OCI-LY7 (cell line): Measurements from ENCODE around the gene ZSWIM5. TPM values are rescaled to one million over a fixed set of nuclear protein-coding genes. Genes with fewer than 3 reads are reported as not detected.
"Not testable (repeated sequence)": the region's sequence is repeated elsewhere in the genome, so short reads cannot be mapped to it uniquely, and the experiment has no call there.

Source experiments
- BruUV-seq: library from RNA; stranded (reverse); fragments of 400-500 nt; replicated peaks from 2 replicates; lab custom pipeline; 2021; lab: Mats Ljungman, UMichigan
- CTCF ChIA-PET: fragments of 300-600 bp; sonication (Branson Sonifier 250); formaldehyde crosslinking; loops from one replicate; lab custom pipeline; 2022; ENCODE audit warnings: antibody characterized with exemption; ENCODE audit not compliant: unreplicated experiment; lab: Charles Lee
- POLR2A ChIA-PET: fragments of 300-600 bp; sonication (Branson Sonifier 250); formaldehyde crosslinking; loops from one replicate; lab custom pipeline; 2022; ENCODE audit warnings: antibody characterized with exemption; lab: Charles Lee
- DNase-seq: peaks from one replicate; pipeline ENCODE4 v3.0.0-alpha.2; 2015; ENCODE audit warnings: low spot score
- H2AFZ ChIP-seq: fragments of 200-600 bp; sonication (generic), shearing (Covaris generic); 2 replicates; pipeline ENCODE4 v1.6.1; 2014; ENCODE audit warnings: mild to moderate bottlenecking, antibody characterized with exemption, low read length, moderate library complexity
- H3K27ac ChIP-seq: fragments of 200-600 bp; sonication (generic); 2 replicates; pipeline ENCODE4 v1.5.1; 2014; ENCODE audit warnings: mixed run types, low read depth, mild to moderate bottlenecking, moderate library complexity, low read length, inconsistent platforms; ENCODE audit not compliant: poor library complexity, severe bottlenecking
- H3K36me3 ChIP-seq: fragments of 200-600 bp; sonication (generic); 2 replicates; pipeline ENCODE4 v1.6.1; 2014; ENCODE audit warnings: mild to moderate bottlenecking, antibody characterized with exemption, low read length, moderate library complexity, mixed read lengths; ENCODE audit not compliant: insufficient read depth
- H3K4me1 ChIP-seq: fragments of 200-600 bp; sonication (generic); 2 replicates; pipeline ENCODE4 v1.5.1; 2014; ENCODE audit warnings: mild to moderate bottlenecking, low read length; ENCODE audit not compliant: insufficient read depth, poor library complexity, severe bottlenecking
- H3K4me2 ChIP-seq: fragments of 200-600 bp; sonication (generic); 2 replicates; pipeline ENCODE4 v1.6.1; 2014; ENCODE audit warnings: mild to moderate bottlenecking, low read length
- H3K4me3 ChIP-seq: fragments of 200-600 bp; sonication (generic); 2 replicates; pipeline ENCODE4 v1.5.1; 2014; ENCODE audit warnings: mild to moderate bottlenecking, low read depth, low read length; ENCODE audit not compliant: poor library complexity, severe bottlenecking
- H3K79me2 ChIP-seq: fragments of 200-600 bp; sonication (generic); 2 replicates; pipeline ENCODE4 v1.6.1; 2016; ENCODE audit warnings: low read depth, mild to moderate bottlenecking, low read length, moderate library complexity, mixed read lengths; ENCODE audit not compliant: insufficient read depth
- H3K9me2 ChIP-seq: fragments of 200-600 bp; sonication (generic); 2 replicates; pipeline ENCODE4 v1.6.1; 2016; ENCODE audit warnings: mild to moderate bottlenecking, low read length, mixed read lengths; ENCODE audit not compliant: insufficient read depth
- H3K9me3 ChIP-seq: fragments of 200-600 bp; sonication (generic); 2 replicates; pipeline ENCODE4 v1.6.1; 2014; ENCODE audit warnings: mild to moderate bottlenecking, mixed run types, low read length, mixed read lengths
- H4K20me1 ChIP-seq: fragments of 200-600 bp; sonication (generic); 2 replicates; pipeline ENCODE4 v1.6.1; 2014; ENCODE audit warnings: mild to moderate bottlenecking, antibody characterized with exemption, low read length, moderate library complexity, mixed read lengths; ENCODE audit not compliant: insufficient read depth
- EZH2phosphoT487 ChIP-seq: fragments of 200-600 bp; sonication (generic); IDR thresholded peaks from 2 replicates; pipeline ENCODE4 v1.6.1; 2018; ENCODE audit warnings: low read depth, borderline replicate concordance, mild to moderate bottlenecking, mixed run types, antibody characterized with exemption, low read length, moderate library complexity, mixed read lengths
- intact Hi-C: fragments of 100-400 bp; cut with micrococcal nuclease; formaldehyde crosslinking; loops from one replicate; pipeline ENCODE4 v1.10.0; 2022; ENCODE audit not compliant: unreplicated experiment
- total RNA-seq, 2 experiments: library from RNA; depleted of rRNA in 1 of 2; stranded (reverse); fragments of >200 nt in 1 of 2; shearing (Covaris generic) in 1 of 2; gene quantifications; 2 replicates each; pipeline ENCODE4 v1.2.3, GENCODE V29; 2014 to 2022
- TF ChIP-seq, protein P1 (sequence below): fragments of 200-600 bp; sonication (generic); conservative IDR thresholded peaks from 2 replicates; pipeline ENCODE4 v1.5.1; 2014; ENCODE audit warnings: mild to moderate bottlenecking, antibody characterized with exemption, low read length, moderate library complexity, mixed read lengths

The ZSWIM5 gene
- total RNA-seq, 2 experiments from 2014 or later, result 0.28 to 0.42 TPM

DNA sequence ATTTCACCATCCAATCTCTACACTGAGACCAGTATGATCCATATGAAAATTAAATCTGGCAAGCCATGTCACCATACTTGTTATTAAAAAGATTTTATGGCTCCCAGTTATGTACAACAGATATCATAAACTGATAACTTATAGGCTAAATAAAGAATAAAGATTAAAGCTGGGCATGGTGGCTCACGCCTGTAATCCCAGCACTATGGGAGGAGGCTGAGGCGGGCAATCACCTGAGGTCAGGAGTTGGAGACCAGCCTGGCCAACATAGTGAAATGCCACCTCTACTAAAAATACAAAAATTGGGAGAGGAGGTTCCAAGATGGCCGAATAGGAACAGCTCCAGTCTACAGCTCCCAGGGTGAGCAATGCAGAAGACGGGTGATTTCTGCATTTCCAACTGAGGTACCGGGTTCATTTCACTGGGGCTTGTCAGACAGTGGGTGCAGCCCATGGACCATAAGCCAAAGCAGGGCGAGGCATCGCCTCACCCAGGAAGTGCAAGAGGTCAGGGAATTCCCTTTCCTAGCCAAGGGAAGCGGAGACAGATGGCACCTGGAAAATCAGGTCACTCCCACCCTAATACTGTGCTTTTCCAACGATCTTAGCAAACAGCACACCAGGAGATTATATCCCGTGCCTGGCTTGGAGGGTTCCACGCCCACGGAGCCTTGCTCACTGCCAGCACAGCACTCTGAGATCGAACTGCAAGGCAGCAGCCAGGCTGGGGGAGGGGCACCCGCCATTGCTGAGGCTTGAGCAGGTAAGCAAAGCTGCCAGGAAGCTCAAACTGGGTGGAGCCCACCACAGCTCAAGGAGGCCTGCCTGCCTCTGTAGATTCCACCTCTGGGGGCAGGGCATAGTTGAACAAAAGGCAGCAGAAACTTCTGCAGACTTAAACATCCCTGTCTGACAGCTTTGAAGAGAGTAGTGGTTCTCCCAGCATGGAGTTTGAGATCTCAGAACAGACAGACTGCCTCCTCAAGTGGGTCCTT, 44.1 kb downstream of the ZSWIM5 start:
- POLR2A ChIA-PET, result not testable (repeated sequence)

GRCh38 chr1:45155957-45156356, 50.4 kb downstream of the ZSWIM5 start:
- DNase-seq, result no peak
- Histone ChIP-seq H3K9me2 (no peaks in the 10 kb centered on the region), H3K9me3 (no peaks in the 10 kb centered on the region), H3K4me2 (no peak overlapping the region), H2AFZ (no peak overlapping the region), H3K4me3 (no peak overlapping the region), H4K20me1 (no peaks in the 10 kb centered on the region), H3K79me2 (no peaks in the 10 kb centered on the region), H3K4me1 (no peaks in the 10 kb centered on the region), H3K36me3 (no peaks in the 10 kb centered on the region), H3K27ac (no peak overlapping the region)
- ChIA-PET CTCF (no interaction called here), POLR2A (no interaction called here)
- BruUV-seq, result no TSS peak
- TF ChIP-seq EZH2phosphoT487, result no peak
- TF ChIP-seq, protein P1, sequence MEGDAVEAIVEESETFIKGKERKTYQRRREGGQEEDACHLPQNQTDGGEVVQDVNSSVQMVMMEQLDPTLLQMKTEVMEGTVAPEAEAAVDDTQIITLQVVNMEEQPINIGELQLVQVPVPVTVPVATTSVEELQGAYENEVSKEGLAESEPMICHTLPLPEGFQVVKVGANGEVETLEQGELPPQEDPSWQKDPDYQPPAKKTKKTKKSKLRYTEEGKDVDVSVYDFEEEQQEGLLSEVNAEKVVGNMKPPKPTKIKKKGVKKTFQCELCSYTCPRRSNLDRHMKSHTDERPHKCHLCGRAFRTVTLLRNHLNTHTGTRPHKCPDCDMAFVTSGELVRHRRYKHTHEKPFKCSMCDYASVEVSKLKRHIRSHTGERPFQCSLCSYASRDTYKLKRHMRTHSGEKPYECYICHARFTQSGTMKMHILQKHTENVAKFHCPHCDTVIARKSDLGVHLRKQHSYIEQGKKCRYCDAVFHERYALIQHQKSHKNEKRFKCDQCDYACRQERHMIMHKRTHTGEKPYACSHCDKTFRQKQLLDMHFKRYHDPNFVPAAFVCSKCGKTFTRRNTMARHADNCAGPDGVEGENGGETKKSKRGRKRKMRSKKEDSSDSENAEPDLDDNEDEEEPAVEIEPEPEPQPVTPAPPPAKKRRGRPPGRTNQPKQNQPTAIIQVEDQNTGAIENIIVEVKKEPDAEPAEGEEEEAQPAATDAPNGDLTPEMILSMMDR, result no peak
- intact Hi-C loops, result no loop called here

More for the DNA sequence above, 44.1 kb downstream of the ZSWIM5 start:
- H3K9me3 ChIP-seq, H2AFZ ChIP-seq, H3K4me3 ChIP-seq, H3K79me2 ChIP-seq, H4K20me1 ChIP-seq, CTCF ChIA-PET, H3K36me3 ChIP-seq, DNase-seq, H3K4me1 ChIP-seq, intact Hi-C loops, H3K4me2 ChIP-seq, H3K9me2 ChIP-seq, H3K27ac ChIP-seq, BruUV-seq: not testable (repeated sequence)

- H3K27ac ChIP-seq, result no peak overlapping the region
- H3K4me3 ChIP-seq, result no peak overlapping the region
- H3K79me2 ChIP-seq, result no peaks in the 10 kb centered on the region
- no peaks in the 10 kb centered on the region for H3K9me2 ChIP-seq
- no peak overlapping the region for H3K4me2 ChIP-seq
- no peak for DNase-seq
- TF ChIP-seq, protein P1, result no peak
- TF ChIP-seq EZH2phosphoT487, result no peak
- no peaks in the 10 kb centered on the region for H3K4me1 ChIP-seq
- no peaks in the 10 kb centered on the region for H3K36me3 ChIP-seq
- POLR2A ChIA-PET, result interaction anchor here (0.6 kb wide), 1 partner anchor 885 kb away, joined by 3 read pairs; no protein-coding TSS in a partner anchor
- H3K9me3 ChIP-seq, result no peaks in the 10 kb centered on the region
- intact Hi-C loops, result no loop called here
- no TSS peak for BruUV-seq
- CTCF ChIA-PET, result no interaction called here
- H4K20me1 ChIP-seq, result no peaks in the 10 kb centered on the region
- no peak overlapping the region for H2AFZ ChIP-seq
These were observed 51.0 kb downstream of the ZSWIM5 start for GRCh38 chr1:45155423-45155822.
